GM23338 (cell line): ENCODE measurements around the gene SPATA31A6. TPM values are rescaled to one million over a fixed set of nuclear protein-coding genes. Genes with fewer than 3 reads are reported as not detected.
A peak's percentile ranks its signal among the peaks of the same experiment; 100 is the strongest.
"Not testable (repeated sequence)": the region's sequence is repeated elsewhere in the genome, so short reads cannot be mapped to it uniquely, and the experiment has no call there.

ENCODE experiments used
- ATAC-seq: fragments of 200-7000 bp; cut with Tn5 transposase; 3 replicates; pipeline ENCODE4 v1.9.1; 2020
- DNase-seq: peaks from one replicate; pipeline ENCODE4 v3.0.0-alpha.2; 2015; ENCODE audit warnings: low spot score
- H2AFZ ChIP-seq: fragments of 200-600 bp; sonication (generic); 2 replicates; pipeline ENCODE4 v1.8.0; 2016; ENCODE audit warnings: antibody characterized with exemption, mild to moderate bottlenecking, moderate library complexity
- H3F3A ChIP-seq: fragments of 200-600 bp; sonication (generic); replicated peaks from 2 replicates; pipeline ENCODE4 v1.8.0; 2017; ENCODE audit warnings: antibody characterized with exemption, mixed run types, low read depth
- H3K27ac ChIP-seq: fragments of 200-600 bp; sonication (generic); 2 replicates; pipeline ENCODE4 v1.6.1; 2016; ENCODE audit warnings: low read depth
- H3K27me3 ChIP-seq: fragments of 200-600 bp; sonication (generic); 2 replicates; pipeline ENCODE4 v1.8.0; 2016; ENCODE audit warnings: mild to moderate bottlenecking, mixed run types, moderate library complexity; ENCODE audit not compliant: insufficient read depth
- H3K36me3 ChIP-seq: fragments of 200-600 bp; sonication (generic); 2 replicates; pipeline ENCODE4 v1.8.0; 2016; ENCODE audit warnings: mild to moderate bottlenecking; ENCODE audit not compliant: insufficient read depth
- H3K4me1 ChIP-seq: fragments of 200-600 bp; sonication (generic); 2 replicates; pipeline ENCODE4 v1.8.0; 2016; ENCODE audit warnings: mild to moderate bottlenecking, moderate library complexity; ENCODE audit not compliant: insufficient read depth
- H3K4me2 ChIP-seq: fragments of 200-600 bp; sonication (generic); 2 replicates; pipeline ENCODE4 v1.7.1; 2017; ENCODE audit warnings: mixed run types
- H3K4me3 ChIP-seq: fragments of 200-600 bp; sonication (generic); 2 replicates; pipeline ENCODE4 v1.6.1; 2016; ENCODE audit warnings: mixed run types
- H3K79me2 ChIP-seq: fragments of 200-600 bp; sonication (generic); replicated peaks from 2 replicates; pipeline ENCODE4 v1.8.0; 2017; ENCODE audit warnings: mild to moderate bottlenecking; ENCODE audit not compliant: insufficient read depth
- H3K9me2 ChIP-seq: fragments of 200-600 bp; sonication (generic); 2 replicates; pipeline ENCODE4 v1.8.0; 2017; ENCODE audit not compliant: insufficient read depth
- H4K20me1 ChIP-seq: fragments of 200-600 bp; sonication (generic); replicated peaks from 2 replicates; pipeline ENCODE4 v1.8.0; 2017; ENCODE audit warnings: mild to moderate bottlenecking; ENCODE audit not compliant: insufficient read depth
- H3K27ac Mint-ChIP-seq: 2 replicates; pipeline ENCODE4 v1.8.0; 2020; ENCODE audit warnings: inconsistent platforms, mild to moderate bottlenecking, moderate library complexity, mixed read lengths
- H3K27me3 Mint-ChIP-seq: 3 replicates; pipeline ENCODE4 v1.8.0; 2022; ENCODE audit warnings: low read depth, mild to moderate bottlenecking, moderate library complexity, mixed read lengths, inconsistent platforms; ENCODE audit not compliant: insufficient read depth, poor library complexity
- H3K36me3 Mint-ChIP-seq: 3 replicates; pipeline ENCODE4 v1.8.0; 2021; ENCODE audit warnings: low read depth, mild to moderate bottlenecking, inconsistent platforms, moderate library complexity, mixed read lengths
- H3K4me1 Mint-ChIP-seq: 3 replicates; pipeline ENCODE4 v1.8.0; 2020; ENCODE audit warnings: mild to moderate bottlenecking, inconsistent platforms, mixed read lengths
- H3K4me3 Mint-ChIP-seq: 3 replicates; pipeline ENCODE4 v1.8.0; 2021; ENCODE audit warnings: moderate library complexity, mild to moderate bottlenecking, inconsistent platforms, mixed read lengths
- H3K9me3 Mint-ChIP-seq: 3 replicates; pipeline ENCODE4 v1.8.0; 2020; ENCODE audit warnings: moderate library complexity, mild to moderate bottlenecking, inconsistent platforms, mixed read lengths
- polyA plus RNA-seq: library from polyadenylated mRNA; unstranded; fragments of >200 nt; fragmentation: Nextera tagmentation; extraction: Ambion mirVana; gene quantifications from 2 replicates; pipeline ENCODE4 v1.2.1, GENCODE V29; 2016
- small RNA-seq: library from RNA; depleted of rRNA; stranded (forward); fragments of <200 nt; gene quantifications from one replicate; pipeline ENCODE3, GENCODE V24; 2014; ENCODE audit warnings: low replicate concordance
- total RNA-seq: library from RNA; depleted of rRNA; stranded (reverse); fragments of >200 nt; shearing (Covaris generic); gene quantifications from 2 replicates; pipeline ENCODE4 v1.2.3, GENCODE V29; 2014; rRNA removed

Gene SPATA31A6
- total and polyA plus RNA-seq, 2 experiments from 2014 or later: not detected

DNA sequence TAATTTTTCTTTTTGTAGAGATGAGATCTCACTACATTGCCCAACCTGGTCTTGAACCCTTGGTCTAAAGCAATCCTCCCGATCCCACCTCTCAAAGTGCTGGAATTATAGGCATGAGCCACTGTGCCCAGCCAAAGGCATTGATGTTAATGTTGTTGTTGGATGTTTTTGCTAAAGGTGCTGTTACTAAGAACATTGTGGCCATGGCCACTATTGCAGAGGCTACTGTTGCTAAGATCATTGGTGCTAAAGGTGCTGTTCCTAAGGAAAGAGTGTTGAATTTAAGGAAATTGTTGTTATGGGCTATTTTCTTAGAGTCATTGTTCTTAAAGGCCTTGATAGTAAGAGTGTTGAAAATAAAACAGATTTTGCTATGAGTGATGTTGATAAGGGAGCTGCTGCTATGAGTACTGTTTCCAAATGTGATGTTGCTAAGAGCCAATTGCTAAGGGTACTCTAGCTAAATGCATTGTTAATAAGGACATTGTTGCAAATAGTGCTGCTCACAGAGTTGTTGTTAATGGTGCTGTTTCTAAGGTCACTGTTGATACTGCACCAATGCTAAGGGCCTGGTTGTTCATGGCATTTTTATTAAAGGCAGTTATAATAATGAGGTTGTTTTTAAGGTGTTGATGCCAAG is 52.0 kb downstream of the SPATA31A6 start:
- H4K20me1 ChIP-seq, H3K4me1 Mint-ChIP-seq, H3K4me2 ChIP-seq, H3K27ac Mint-ChIP-seq, H3K27me3 Mint-ChIP-seq, H3K79me2 ChIP-seq, ATAC-seq, H3K27ac ChIP-seq, H3F3A ChIP-seq, H2AFZ ChIP-seq, H3K4me3 ChIP-seq, H3K9me2 ChIP-seq, H3K4me3 Mint-ChIP-seq, DNase-seq, H3K27me3 ChIP-seq, H3K4me1 ChIP-seq, H3K9me3 Mint-ChIP-seq, H3K36me3 Mint-ChIP-seq, H3K36me3 ChIP-seq: not testable (repeated sequence)

GRCh38 chr9:42236097-42236496 is 52.6 kb downstream of the SPATA31A6 start:
- not testable (repeated sequence) for H3K79me2 ChIP-seq, H3K4me3 Mint-ChIP-seq, H3K27ac ChIP-seq, H3K4me1 ChIP-seq, H3K27me3 ChIP-seq, H3K4me1 Mint-ChIP-seq, H3K4me2 ChIP-seq, H3K27me3 Mint-ChIP-seq, ATAC-seq, H3K9me2 ChIP-seq, H3K9me3 Mint-ChIP-seq, H3F3A ChIP-seq, H3K36me3 Mint-ChIP-seq, H2AFZ ChIP-seq, H3K36me3 ChIP-seq, H3K27ac Mint-ChIP-seq, H3K4me3 ChIP-seq, H4K20me1 ChIP-seq, DNase-seq

DNA sequence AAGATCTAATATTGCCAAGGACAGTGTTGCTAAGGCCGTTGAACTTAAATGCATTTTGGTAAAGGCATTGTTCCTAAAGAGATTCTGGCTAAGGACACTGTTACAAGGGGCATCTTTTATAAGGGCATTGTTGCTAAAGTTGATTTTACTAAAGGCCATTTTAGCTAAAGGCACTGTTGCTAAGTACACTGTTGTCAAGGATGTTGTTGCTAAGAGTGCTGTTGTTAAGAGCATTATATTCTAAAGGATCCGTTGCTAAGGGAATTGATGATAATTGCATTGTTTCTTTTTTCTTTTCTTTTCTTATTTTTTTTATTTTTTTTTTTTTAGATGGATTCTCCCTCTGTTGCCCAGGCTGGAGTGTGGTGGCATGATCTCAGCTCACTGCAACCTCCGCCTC is 53.9 kb downstream of the SPATA31A6 start:
- ATAC-seq, H3K36me3 ChIP-seq, H3K27me3 Mint-ChIP-seq: not testable (repeated sequence)

GRCh38 chr9:42238862-42239261 is 55.4 kb downstream of the SPATA31A6 start:
- not testable (repeated sequence) for H3F3A ChIP-seq, H3K79me2 ChIP-seq, H3K4me2 ChIP-seq, H3K36me3 Mint-ChIP-seq, H3K36me3 ChIP-seq, H3K27ac Mint-ChIP-seq, H3K27me3 ChIP-seq, ATAC-seq, DNase-seq, H3K4me3 ChIP-seq, H3K4me1 ChIP-seq, H3K4me3 Mint-ChIP-seq, H3K9me2 ChIP-seq, H2AFZ ChIP-seq, H3K27me3 Mint-ChIP-seq, H3K27ac ChIP-seq, H3K4me1 Mint-ChIP-seq, H4K20me1 ChIP-seq
- H3K9me3 Mint-ChIP-seq: peaks cover 11% of the 10 kb centered on the region; the same call in 1 of the 3 replicates

More for the DNA sequence above, 53.9 kb downstream of the SPATA31A6 start:
- not testable (repeated sequence) for H3K4me3 ChIP-seq, H3K4me1 ChIP-seq, H3K9me2 ChIP-seq, H2AFZ ChIP-seq, H3K4me2 ChIP-seq, H3K4me3 Mint-ChIP-seq, H3K4me1 Mint-ChIP-seq, H4K20me1 ChIP-seq, H3F3A ChIP-seq, H3K27me3 ChIP-seq, H3K79me2 ChIP-seq, H3K27ac Mint-ChIP-seq, H3K27ac ChIP-seq, H3K36me3 Mint-ChIP-seq
- peak; percentile 26 for DNase-seq
- H3K9me3 Mint-ChIP-seq: peaks cover 11% of the 10 kb centered on the region; the same call in 1 of the 3 replicates

Small RNA genes within 50 kb of the gene (small RNA-seq; reads per million reads assigned to genes)
- gene AL445584.3: not detected

Other genes starting within 250 kb of the SPATA31A6 start
- 1.9 and 2.4 TPM in 2 replicates for gene CNTNAP3B, start 54.2 kb upstream of the SPATA31A6 start, total RNA-seq
- gene CNTNAP3B, start 54.2 kb upstream of the SPATA31A6 start, polyA plus RNA-seq: 1.1 and 2.0 TPM in 2 replicates